Right lung (tissue), 5 donors: Measurements from ENCODE around the gene MARK4. TPM values are rescaled to one million over a fixed set of nuclear protein-coding genes. Genes with fewer than 3 reads are reported as not detected.
"Not testable (repeated sequence)": the region's sequence is repeated elsewhere in the genome, so short reads cannot be mapped to it uniquely, and the experiment has no call there.

Experiments used
- DNase-seq, 2 donors: peaks; one replicate each; pipeline ENCODE4 v3.0.0-alpha.2; 2013
- polyA plus RNA-seq, 5 donors: library from polyadenylated mRNA; unstranded; fragments of 120-200 nt; gene quantifications; one replicate each; pipeline versions ENCODE4 v1.2.1 to v1.2.3, GENCODE V29; 2013; ENCODE audit warnings: inconsistent platforms in 1 of 5, low replicate concordance in 1 of 5; ENCODE audit not compliant: insufficient read length in 5 of 5, insufficient read depth in 1 of 5

Gene MARK4
- polyA plus RNA-seq, 5 donors, result 24.9 to 40.4 (median 38.9) TPM

DNA sequence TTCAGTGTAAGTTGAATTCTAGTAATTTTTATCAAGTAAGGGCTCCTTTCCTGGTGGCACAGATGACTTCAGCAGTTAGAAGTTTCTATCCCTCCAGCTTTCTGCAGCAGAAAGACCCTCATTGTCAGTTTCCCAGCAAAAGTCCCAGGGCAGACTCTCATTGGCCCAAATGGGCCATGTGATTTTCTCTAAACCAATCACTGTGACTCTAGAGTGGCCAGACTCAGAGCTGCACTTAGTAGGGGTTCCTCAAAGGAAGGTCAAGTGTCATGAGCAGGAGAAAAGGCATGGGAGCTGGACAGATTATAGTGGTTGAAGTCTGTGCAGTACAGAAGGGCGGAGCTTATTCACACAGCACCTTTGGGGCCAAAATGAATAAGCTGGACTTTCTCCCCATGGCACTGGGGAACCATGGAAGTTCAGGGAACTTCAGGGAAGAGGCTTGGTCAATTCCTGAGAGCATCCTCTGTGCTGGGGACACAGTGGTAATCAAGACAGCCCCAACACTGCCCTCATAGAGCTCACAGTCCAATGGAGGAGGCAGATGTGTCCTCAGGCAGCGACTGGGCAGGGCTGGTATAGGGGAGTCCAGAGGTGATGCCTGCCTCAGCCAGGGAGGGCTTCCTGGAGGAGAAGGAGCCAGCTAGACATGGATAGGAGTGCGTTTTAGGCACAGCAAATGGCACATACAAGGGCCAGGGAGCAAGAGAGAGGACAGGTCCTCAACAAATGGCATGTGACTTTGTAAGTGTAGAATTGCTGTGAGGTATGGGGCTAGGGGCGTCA, 53.3 kb downstream of the MARK4 start:
- no peak for DNase-seq

DNA sequence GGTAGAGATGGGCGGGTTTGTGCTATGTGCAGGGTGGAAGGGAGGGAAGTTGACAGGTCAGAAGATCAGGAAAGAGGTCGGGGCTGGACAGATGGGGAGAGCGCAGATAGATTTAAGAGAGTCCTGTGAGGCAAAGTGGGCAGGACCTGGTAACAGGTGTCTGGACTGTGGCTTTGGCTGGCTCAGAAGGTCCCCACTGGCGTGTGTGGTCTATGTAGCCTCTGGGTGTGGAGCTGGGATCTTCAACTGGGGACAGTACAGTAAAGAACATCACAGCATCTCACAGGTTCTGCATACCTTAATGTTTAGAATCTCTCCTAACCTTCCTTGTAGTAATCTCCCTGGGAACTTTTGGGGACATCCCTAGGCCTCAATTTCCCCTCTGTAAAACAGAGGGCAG, 53.9 kb downstream of the MARK4 start:
- no peak for DNase-seq

GRCh38 chr19:45305421-45305820, 54.4 kb downstream of the MARK4 start:
- DNase-seq, result no peak

DNA sequence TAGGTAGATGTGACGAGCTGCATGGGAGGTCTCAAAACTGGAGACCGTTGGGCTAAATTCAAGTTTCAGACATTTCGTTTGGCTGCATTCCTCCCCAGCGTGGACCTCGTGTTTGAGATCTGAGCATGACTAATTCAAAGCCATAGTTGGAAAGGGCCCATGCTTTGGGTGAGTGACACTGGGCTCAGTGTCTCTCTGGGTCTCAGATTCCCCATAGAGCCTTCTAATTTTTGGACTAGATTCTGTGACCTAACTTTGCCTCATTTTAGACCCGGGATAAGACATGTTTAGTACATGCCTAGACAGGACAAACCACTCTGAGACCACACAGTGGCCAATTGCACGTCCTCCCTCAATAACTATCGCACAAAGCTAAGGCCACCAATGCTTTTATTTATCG, 55.0 kb downstream of the MARK4 start:
- DNase-seq, result no peak

DNA sequence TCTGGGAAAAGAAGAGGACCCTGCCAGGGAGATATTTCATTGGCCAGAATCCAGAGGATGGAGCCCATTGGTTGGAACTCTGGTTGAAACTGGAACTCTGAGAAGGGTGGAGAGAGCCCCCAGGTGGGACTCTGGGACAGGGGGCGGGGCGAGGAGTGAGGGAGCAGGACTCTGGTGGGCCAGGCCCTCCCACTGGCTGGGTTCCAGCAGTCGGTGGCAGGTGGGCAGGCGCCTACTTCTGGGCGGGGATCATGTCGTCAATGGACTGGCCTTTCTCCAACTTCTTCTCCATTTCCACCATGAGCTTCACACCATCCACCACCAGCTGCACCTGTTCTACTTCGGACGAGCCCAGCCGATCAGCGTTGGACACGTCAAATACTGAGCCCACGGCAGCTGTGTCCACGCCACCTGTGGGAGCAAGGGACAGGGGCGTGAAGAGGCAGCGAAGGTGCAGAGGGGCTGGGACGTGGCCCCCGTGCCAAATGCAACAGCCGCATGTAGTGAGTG, 55.5 kb downstream of the MARK4 start:
- no peak for DNase-seq

GRCh38 chr19:45307361-45307760, 56.3 kb downstream of the MARK4 start:
- no peak for DNase-seq

DNA sequence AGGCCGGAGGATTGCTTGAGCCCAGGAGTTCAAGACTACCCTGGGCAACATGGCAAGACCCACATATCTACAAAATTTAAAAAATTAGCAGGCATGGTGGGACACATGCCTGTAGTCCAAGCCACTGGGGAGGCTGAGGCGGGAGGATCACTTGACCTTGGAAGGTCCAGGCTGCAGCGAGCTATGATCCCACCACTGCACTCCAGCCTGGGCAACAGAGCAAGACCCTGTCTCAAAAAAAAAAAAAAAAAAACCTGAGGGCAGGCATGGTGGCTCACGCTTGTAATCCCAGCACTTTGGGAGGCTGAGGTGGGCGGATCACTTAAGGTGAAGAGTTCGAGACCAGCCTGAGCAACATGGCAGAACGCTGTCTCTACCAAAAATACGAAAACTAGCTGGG, 58.3 kb downstream of the MARK4 start:
- not testable (repeated sequence) for DNase-seq

GRCh38 chr19:45311621-45312020, 60.5 kb downstream of the MARK4 start:
- no peak for DNase-seq

DNA sequence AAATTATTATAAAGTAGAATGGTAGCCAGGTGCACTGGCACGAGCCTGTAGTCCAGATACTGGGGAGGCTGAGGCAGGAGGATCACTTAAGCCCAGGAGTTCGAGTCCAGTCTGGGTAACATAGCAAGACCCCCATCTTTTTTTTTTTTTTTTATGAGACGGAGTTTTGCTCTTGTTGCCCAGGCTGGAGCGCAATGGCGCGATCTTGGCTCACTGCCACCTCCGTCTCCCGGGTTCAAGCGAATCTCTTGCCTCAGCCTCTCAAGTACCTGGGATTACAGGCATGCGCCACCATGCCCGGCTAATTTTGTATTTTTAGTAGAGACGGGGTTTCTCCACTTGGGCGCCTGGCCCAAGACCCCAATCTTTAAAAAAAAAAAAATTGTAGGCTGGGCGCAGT, 61.2 kb downstream of the MARK4 start:
- DNase-seq, result not testable (repeated sequence)

GRCh38 chr19:45314708-45315245, 63.7 kb downstream of the MARK4 start:
- DNase-seq, result no peak

DNA sequence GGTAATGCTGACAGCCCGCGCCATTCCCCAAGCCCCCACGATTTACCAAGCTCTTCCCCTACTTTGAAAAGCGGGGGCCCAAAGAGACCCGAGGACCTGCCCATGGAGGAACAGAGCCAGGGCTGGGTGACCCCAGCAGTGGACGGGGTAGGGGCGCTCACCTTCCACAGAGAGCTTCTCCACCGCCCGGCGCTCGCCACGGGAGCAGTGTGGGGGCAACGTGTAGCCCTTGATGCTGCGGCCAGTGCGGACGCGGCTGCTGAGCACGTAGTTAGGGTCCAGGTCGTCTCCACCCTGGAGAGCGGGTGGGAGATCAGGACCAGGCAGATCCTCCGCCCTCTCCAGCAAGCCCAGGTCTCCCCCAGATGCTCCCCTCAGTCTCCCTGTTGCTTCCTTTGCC, 64.2 kb downstream of the MARK4 start:
- no peak for DNase-seq

- DNase-seq, result no peak
Observed at GRCh38 chr19:45320997-45321775, 70.1 kb downstream of the MARK4 start.

DNA sequence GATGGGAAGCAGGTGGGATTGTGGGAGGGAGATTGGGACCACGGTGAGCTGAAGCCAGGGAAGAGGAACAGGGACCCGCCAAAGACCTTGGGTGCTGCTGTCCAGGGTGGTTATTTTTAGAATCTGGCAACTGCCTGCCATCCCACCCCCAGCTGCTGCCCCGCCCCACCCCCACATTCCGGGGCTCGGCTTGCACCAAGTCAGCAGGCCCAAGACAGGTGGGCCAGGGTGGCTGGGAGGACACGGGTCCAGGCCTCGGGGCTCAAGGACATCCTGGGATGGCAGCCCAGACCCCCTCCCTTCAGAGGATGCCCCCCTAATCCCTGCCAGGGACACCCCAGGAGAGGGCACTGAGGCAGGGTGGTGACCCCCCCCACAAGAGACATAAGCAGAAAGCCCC, 70.8 kb downstream of the MARK4 start:
- DNase-seq, result no peak

DNA sequence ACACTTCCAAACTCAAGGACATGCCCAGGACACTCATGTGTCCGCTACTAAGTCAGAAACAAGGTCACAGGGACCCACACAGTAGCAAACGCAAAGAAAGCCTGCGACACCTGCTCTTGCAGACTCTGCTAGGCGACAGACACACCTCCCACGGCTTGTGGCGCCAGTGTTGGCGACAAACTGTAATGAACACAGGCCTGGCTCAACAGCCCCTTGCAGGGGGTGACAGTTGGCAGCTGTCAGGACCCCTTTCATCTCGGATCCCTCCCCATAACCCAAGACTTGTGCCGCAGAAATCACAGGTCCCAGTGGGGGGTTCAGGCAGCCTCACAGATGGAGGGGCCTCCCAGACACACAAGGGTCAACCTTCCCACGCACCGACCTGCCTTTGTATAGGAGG, 71.2 kb downstream of the MARK4 start:
- DNase-seq, result no peak

DNA sequence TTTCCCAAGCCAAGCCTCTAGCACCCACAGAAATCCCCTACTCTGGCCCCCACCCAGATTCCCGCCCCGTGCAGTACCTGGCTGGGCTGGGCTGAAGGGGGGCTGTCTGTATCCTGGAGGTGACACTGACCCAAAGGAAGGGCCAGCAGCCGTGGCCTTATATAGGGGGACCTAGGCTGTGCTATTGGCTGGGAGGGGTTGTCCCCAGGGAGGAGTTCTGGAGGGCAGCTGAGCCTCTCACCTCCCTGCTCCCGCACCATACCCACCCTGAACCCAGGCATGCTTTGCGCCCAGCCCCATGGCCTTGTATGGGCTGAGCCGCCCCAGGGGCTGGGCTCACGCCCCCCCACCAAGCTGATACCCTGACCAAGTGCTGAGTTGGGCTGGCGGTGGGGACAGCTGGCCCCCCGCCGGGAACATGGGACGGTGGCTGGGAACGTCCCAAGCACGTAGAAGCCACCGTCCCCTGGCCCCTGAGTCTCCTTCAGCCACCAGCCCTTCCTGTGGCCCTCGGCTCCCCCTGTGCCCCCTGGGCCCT, 71.7 kb downstream of the MARK4 start, which contains the start of gene CKM:
CKM (minus strand) TSS at position 132 of the 538 bp plus-strand sequence. CDS start 3,162 bp downstream, outside the sequence.
- no peak for DNase-seq

GRCh38 chr19:45323671-45324081, 72.6 kb downstream of the MARK4 start:
- no peak for DNase-seq

DNA sequence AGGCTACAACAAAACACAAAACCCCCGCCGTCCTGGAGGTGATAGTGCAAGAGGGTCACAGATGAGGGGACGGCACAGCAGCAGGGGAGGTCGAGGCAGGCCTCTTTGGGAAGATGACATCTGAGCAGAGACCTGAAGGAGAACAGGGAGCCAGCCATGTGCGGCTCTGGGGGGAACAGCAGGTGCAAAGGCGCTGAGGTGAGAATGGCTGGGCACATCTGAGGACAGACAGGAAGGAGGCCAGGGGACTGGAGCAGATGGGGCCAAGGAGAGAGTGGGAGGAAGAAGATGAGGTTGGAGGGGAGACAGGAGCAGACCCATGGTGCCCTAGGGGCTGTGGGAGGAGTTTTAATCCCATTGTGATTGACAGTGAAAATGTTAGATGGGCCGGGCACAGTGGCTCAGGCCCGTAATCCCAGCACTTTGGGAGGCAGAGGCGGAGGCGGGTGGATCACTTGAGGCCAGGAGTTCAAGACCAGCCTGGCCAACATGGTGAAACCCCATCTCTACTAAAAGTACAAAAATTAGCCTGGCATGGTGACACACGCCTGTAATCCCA, 73.4 kb downstream of the MARK4 start:
- no peak for DNase-seq

DNA sequence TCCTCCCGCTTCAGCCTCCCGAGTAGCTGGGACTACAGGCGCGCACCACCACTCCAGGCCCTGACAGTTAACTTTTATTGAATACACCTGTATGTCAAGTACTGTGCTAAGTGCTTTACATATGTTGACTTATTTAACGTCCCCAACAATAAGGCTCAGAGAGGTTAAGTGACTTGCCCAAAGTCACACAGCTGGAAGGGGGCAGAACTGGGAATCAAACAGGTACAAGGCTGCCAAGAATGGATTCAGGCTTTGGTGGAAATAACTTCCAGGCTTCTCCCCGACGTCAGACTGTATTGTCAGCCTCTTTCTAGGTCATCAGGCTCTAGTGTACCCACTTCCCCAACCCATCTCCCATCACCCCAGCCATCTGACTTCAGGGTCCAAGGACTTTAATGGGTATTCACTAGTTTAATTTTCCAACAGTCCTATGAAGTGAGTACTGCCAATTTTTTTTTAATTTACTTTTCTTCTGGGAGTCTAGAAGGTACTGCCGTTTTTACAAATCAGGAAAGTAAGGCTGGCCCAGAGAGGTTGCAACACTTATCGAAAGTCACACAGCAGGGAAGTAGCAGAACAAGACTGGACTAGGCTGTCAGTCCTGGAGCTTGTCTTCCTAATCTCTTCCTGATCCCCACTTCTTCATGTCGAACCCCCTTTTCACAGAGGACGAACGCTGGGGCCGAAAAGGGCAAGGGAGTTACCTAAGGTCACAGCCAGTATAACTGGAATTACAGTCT, 76.5 kb downstream of the MARK4 start:
- no peak for DNase-seq

DNA sequence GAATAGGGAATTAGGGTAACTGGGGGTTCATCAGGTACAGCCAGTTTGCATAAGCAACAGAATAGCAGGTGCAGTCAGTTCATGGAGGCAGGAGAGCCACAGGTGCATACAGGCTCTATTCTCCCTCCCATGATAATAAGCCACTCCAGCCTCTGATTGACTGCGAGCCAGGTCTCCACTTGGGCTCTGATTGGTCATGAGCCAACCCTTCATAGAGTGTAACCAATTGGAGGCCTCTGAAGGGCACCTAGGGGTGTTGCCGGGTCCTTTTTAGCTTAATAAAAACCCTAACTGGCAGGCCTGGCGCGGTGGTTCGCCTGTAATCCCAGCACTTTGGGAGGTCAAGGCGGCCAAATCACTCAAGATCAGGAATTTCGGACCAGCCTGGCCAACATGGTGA, 80.3 kb downstream of the MARK4 start:
- no peak for DNase-seq

DNA sequence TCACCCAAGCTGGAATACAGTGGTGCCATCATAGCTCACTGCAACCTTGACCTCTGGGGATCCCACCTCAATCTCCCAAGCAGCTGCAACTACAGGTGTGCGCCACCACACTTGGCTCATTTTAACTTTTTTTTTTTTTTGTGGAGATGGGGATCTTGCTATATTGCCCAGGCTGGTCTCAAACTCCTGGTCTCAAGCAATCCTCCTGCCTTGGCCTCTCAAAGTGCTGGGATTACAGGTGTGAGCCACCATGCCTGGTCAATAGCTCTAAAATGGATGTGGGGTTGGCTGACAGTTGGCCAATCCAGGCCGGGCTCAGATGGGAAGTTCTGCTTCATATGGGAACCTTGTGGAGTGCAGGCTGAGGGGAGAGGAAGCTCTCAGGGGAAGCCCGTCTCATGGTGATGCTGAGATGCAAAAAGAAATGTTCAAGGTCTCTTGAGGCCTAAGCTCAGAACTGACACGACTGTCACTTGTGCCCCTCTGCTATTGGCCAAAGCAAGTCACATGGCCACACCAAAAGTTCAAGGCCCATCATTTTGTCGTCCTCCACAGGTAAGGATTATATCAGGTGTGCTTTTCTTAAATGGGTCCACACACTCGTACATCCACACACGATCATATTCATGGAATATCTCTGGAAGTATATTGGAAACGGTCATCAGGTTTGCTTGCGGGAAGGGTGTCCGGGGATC, 82.7 kb downstream of the MARK4 start:
- no peak for DNase-seq

- DNase-seq, result not testable (repeated sequence)
Observed at GRCh38 chr19:45334881-45335280, 83.8 kb downstream of the MARK4 start.
